OCI-M1 (cell line): ENCODE data around the gene TUBB8.
"Not testable (repeated sequence)": the region's sequence is repeated elsewhere in the genome, so short reads cannot be mapped to it uniquely, and the experiment has no call there.

Source experiments
- DNase-seq: peaks from one replicate; lab custom pipeline; 2025; lab: John Stamatoyannopoulos, UW

Gene TUBB8

GRCh38 chr10:48996-49395, at the start of gene TUBB8:
TUBB8 (minus strand) TSS chr10:49296; CDS start chr10:49238, 58 bp downstream.
- no peak for DNase-seq

- DNase-seq = no peak
Observed at GRCh38 chr10:96466-96865, 47.4 kb upstream of the TUBB8 start.

DNA sequence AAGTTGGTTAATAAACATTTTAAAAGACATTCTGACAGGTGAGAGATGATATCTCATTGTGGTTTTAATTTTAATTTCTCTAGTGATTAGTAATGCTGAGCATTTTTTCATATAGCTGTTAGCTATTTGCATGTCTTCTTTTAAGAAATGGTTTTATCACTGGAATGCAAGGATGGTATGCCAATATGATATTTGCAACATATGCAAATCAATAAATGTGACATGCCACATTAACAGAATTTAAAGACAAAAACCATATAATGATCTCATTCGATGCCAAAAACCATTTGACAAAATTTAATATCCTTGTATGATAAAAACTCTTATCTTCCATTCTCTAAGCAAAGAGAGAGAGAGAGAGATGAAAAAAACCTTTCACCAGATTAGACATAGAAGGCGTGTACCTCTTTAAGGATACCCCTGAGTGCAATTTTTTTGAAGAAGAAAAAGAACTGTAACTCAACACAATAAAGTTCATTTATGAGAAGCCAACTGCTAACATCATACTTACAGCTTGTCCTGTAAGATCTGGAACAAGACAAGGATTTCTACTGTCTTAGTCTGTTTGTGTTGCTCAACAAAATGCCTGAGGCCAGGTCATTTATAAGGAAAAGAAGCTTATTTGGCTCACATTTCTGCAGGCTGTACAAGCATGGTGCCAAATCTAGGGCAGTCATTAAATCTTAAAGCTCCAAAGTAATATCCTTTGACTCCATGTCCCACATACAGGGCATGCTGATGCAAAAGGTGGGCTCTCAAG, 46.4 kb upstream of the TUBB8 start:
- DNase-seq = no peak

DNA sequence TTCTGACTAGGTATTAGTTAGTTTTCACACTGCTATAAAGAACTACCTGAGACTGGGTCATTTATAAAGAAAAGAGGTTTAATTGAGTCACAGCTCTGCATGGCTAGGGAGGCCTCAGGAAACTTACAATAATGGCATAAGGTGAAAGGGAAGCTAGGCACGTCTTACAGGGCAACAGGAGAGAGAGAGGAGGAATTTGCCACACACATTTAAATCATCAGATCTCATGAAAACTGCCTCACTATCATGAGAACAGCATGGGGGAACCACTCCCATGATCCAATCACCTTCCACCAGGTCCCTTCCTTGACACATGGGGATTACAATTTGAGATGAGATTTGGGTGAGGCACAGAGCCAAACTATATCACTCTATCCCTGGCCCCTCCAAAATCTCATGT, 45.5 kb upstream of the TUBB8 start:
- no peak for DNase-seq

GRCh38 chr10:92846-93245, 43.8 kb upstream of the TUBB8 start:
- no peak for DNase-seq

- no peak for DNase-seq
Observed at GRCh38 chr10:92153-92552, 43.1 kb upstream of the TUBB8 start.

DNA sequence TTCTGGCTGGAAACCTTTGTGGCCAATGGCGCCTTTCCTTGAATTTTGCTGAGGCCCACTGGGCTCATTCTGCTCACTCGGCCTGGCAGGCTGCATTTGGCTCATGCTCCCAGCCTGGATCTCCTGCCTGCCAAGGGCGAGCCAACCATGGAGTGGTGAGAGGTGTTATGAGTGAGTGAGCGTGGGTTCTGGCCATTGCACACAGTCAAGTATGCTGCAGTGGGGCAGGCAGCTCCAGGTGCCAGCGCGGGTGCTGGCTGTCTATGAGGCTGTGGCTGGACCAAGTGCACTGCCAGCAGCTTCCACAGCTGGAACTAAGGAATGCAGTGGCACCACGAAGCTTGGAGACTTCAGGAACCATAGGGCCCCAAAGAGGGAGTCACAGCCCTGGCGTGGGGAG, 42.2 kb upstream of the TUBB8 start:
- no peak for DNase-seq

- DNase-seq = no peak
Observed at GRCh38 chr10:90161-90560, 41.1 kb upstream of the TUBB8 start.

DNA sequence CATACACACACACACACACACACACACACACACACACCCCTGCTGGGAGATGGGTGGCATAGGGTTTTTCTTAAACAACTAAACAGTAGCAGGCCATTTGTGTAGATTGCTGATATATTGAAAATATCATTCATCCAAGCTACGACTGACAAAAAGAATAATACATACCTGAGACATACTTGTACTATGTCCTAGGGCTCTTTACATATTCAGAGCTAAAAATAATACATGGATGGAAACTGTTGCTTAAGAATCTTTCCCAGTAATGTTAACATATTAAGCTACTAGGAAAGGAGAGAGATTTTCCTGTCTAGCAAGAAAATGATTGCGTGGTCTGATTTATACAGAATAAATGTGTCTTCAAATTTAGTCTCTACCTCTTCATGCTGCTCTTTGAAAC, 40.2 kb upstream of the TUBB8 start:
- DNase-seq = no peak

- peak; percentile 48 for DNase-seq
Observed at GRCh38 chr10:88253-88652, 39.2 kb upstream of the TUBB8 start.

DNA sequence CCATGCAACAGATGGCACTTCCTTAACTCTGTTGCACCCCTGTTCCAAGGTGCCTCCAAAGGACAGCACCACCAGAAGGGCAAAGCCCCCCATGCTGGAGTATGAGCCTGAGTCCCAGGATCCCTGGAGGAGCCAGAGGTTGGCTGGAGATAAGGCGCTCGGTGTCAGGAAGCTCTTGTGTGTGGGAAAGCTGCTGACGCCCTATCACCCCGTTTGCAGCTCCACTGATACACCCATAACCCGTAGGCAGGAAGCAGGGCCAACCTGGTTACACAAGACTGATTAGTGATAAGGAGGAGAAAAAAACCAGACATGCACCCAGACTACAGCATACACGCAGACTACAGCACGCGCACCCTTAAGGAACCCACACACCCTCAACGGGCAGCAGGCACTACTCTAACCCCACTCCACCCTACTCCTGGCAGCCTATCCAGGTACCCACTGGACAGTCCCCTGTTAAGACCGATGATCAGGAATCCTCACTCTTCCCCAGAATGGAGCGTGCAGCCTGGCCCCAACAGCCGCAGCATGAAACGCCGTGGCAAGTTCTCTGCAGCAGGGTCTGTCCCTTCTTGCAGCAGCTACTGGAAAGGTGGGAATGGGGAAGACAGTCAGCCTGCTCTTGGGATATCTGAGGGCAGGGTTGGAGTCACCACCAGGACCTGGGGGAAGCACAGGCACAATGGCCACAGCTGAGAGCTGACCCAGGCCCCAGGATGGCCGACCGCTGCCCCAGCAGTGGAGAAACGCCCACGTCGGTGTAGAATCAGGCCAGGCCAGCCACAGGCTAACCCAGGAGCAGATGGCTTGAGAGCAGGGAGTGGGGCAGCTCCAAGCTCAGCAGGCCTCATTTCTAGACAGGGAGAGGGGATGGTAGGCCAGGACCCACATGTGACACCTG, 38.3 kb upstream of the TUBB8 start:
- peak; percentile 50 for DNase-seq

DNA sequence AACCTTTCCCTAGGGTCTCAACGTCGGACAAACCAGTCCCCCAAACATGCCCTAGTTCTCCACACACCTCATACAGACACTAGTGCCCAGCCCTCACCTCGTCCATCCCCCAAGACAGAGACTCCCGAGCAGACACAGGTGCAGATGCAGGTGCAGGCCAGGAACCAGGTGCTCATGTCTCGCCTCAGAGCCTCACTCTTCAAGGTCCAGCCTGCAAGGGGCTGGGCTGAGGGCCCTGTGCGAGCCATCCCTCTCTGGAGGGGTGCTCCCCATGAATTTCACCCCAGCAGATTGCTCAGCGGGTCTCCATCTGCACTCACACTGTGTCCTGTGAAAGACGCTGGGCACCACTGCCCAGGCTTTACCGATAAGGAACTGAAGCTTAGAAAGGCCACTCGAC, 36.9 kb upstream of the TUBB8 start:
- no peak for DNase-seq

- DNase-seq = no peak
Observed at GRCh38 chr10:85044-85443, 35.9 kb upstream of the TUBB8 start.

DNA sequence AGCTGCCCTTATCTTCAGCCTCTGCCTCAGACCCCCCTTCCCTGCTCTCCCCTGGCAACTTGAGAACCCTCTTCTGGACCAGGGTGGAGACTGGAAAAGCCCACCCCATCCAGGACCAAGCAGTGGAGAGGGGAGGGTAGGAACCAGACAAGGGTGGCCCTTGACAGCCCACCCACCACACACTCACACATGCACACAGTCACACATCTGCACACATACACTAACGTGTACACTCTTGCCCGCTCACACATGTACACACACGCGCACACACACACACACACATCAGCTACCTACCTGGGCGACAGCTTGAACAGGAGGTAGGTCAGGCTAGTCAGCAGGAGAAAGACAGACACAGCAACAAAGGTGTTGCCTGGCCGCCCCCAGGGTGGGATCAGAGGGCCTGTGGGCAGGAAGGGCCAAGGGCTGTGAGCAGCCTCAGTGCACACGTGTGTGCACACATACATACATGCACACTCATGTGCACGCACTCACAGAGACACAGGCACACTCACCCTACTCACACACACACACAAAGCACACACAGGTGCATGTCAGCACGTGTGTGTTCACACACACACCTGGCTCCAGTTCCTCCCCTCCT, 34.9 kb upstream of the TUBB8 start:
- DNase-seq = no peak

- no peak for DNase-seq
Observed at GRCh38 chr10:80477-81105, 31.5 kb upstream of the TUBB8 start.

DNA sequence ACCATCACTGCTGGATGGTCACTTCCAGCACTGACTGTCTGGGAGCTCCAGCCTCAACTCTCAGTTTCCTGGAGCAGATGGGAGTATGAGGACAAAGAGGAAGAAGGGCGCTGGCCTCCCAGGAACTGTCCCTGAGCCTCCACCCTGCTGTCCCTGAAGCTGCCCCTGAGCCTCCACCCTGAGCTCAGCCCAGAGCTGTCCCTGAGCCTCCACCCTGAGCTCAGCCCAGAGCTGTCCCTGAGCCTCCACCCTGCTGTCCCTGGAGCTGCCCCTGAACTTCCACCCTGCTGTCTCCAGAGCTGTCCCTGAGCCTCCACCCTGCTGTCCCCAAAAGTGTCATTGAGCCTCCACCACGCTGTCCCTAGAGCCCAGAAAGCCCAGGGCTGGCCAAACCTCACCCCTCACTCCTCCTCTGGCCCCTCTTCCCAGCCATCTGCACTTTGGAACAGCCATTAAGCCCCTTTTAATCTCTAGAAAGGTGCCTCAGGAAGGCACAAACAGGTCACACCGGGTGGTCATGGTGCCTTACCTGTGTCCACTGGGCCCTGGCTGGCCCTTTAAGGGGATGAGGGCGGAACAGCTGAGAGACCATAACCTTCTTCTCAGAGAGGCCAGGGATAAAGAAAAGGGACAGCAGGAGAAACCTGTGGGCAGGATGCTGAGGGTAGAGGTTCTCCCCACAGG, 30.6 kb upstream of the TUBB8 start:
- DNase-seq = no peak

DNA sequence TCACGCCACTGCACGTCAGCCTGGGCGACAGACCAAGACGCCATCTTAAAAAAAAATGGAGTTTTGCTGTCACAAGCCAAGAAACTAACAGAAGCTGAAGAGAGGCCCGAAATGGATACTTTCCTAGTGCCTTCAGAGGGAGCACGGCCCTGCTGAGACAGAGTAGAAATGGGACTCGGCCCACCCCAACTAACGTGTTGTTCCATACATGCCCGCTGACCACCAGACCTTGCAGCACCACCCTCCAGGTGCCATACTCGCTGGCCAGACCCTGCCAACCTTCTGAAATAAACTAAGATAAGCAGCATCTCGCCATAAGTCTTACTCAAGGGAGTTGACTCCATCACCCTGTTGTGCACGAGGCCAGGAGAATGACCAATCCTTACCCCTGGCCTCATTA, 29.5 kb upstream of the TUBB8 start:
- no peak for DNase-seq

DNA sequence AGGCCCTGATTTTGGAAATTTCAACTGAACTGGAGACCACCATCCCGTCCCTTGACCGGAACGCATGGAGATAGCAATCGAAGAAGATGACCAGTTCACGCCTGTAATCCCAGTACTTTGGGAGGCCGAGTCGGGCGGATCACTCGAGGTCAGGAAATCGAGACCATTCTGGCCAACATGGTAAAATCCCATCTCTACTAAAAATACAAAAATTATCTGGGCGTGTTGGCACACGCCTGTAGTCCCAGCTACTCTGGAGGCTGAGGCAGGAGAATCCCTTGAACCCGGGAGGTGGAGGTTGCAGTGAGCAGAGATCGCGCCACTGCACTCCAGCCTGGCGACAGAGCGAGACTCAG, 25.1 kb upstream of the TUBB8 start:
- not testable (repeated sequence) for DNase-seq

GRCh38 chr10:73543-74265, 24.6 kb upstream of the TUBB8 start:
- peak; percentile 10 for DNase-seq

- DNase-seq = not testable (repeated sequence)
Observed at GRCh38 chr10:68156-68555, 19.1 kb upstream of the TUBB8 start.

GRCh38 chr10:49926-50325, 830 bp upstream of the TUBB8 start:
- not testable (repeated sequence) for DNase-seq
